ENCODE measurements around the gene DNM3. TPM values are rescaled to one million over a fixed set of nuclear protein-coding genes. Genes with fewer than 3 reads are reported as not detected.
A peak's percentile ranks its signal among the peaks of the same experiment; 100 is the strongest.

DNM3 gene
- total RNA-seq, 4 donors from 2014 or later = 2.7 to 3.3 TPM; not detected in 2

DNA sequence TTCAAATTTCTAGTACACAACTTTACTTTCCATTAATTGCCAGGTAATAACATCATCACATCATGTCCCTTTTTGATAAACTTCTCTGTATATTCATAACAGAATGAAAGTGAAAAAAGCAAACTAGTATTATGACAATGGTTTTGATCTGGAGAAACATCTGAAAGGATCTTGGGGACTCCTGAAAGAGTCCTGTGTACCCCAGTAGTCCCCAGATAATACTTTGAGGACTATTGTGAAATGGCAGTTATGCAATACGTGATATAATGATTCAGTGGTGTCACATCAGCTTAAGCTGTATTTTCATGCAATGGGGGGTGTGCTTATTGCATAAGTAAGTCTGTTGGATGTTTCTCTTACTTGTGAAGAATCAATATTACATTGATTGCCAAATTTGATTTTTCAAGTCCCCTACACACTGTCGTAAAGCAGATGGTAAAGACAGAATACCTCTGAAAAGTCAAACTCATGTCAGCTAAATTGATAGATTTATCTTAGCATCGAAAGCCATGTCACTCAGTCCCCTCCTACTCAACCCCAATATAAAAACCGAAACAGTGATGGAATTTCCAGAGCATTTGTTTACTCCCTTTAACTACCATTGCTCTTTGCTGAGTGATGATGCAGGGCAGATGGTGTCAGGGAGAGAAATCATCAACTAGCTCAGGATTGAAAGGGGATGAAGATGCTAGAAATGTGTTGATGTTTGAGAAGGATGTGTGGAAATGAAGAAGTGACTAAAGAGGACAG is 432.5 kb downstream of the DNM3 start:
- intact Hi-C loops (cut with DNase I; ENCODE audit: low total_unique reads) = no loop called here
- in situ Hi-C loops (cut with MboI; ENCODE audit: low pct_ligation_motif_present in 1 of 4, low pct_unique_long_range_greater_than_20kb in 1 of 4, low sequenced_read_pairs in 3 of 4) = no loop called here
- H3K9me3 ChIP-seq = no peaks in the 10 kb centered on the region
- TF ChIP-seq POLR2AphosphoS5 (IDR thresholded peaks at IDR 0.05) = peak in 1 of 3 donors; percentile 39
- TF ChIP-seq, protein P1, sequence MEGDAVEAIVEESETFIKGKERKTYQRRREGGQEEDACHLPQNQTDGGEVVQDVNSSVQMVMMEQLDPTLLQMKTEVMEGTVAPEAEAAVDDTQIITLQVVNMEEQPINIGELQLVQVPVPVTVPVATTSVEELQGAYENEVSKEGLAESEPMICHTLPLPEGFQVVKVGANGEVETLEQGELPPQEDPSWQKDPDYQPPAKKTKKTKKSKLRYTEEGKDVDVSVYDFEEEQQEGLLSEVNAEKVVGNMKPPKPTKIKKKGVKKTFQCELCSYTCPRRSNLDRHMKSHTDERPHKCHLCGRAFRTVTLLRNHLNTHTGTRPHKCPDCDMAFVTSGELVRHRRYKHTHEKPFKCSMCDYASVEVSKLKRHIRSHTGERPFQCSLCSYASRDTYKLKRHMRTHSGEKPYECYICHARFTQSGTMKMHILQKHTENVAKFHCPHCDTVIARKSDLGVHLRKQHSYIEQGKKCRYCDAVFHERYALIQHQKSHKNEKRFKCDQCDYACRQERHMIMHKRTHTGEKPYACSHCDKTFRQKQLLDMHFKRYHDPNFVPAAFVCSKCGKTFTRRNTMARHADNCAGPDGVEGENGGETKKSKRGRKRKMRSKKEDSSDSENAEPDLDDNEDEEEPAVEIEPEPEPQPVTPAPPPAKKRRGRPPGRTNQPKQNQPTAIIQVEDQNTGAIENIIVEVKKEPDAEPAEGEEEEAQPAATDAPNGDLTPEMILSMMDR (IDR thresholded peaks at IDR 0.05) = no peak
- H3K4me3 ChIP-seq = no peak overlapping the region
- peaks cover 0 to 7% (median 2%) of the 10 kb centered on the region in 4 donors for H3K4me1 ChIP-seq
- DNase-seq = no peak
- H3K36me3 ChIP-seq = no peaks in the 10 kb centered on the region
- WGBS, 2 donors (ENCODE audit: low coverage in 1 of 2) = 62 to 100% methylated on average over 2 to 4 of the region's 4 CpGs
- no peak overlapping the region for H3K27ac ChIP-seq
- H3K27me3 ChIP-seq = no peaks in the 10 kb centered on the region

DNA sequence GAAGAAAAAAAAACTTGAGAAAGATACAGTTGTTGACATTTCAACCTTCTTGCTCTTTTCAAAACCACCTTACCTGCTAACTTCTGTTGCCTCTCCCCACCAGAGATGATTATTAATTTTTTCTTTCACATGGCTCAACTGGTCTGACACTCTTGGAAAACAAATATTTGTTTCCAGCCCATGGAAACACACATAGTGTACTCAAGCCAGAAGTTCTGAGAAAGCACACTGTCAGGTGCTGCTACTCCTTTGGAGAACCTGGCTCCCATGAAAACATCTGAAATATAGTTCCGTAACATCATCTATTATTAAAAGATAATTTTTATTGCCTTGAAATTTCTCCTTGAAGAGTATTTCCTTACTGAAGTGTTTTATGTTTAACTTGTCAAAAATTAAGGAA is 434.2 kb downstream of the DNM3 start:
- Histone ChIP-seq H3K9me3 (no peaks in the 10 kb centered on the region), H3K27me3 (no peaks in the 10 kb centered on the region), H3K27ac (no peak overlapping the region), H3K4me3 (no peak overlapping the region), H3K4me1 (peaks cover 0 to 7% (median 2%) of the 10 kb centered on the region in 4 donors), H3K36me3 (no peaks in the 10 kb centered on the region)
- in situ Hi-C loops (cut with MboI; ENCODE audit: low pct_ligation_motif_present in 1 of 4, low pct_unique_long_range_greater_than_20kb in 1 of 4, low sequenced_read_pairs in 3 of 4) (no loop called here), intact Hi-C loops (cut with DNase I; ENCODE audit: low total_unique reads) (no loop called here)
- TF ChIP-seq POLR2A (IDR thresholded peaks at IDR 0.05) (no peak), POLR2AphosphoS5 (IDR thresholded peaks at IDR 0.05) (no peak), EP300 (IDR thresholded peaks at IDR 0.05; ENCODE audit: low read depth) (no peak)
- TF ChIP-seq, protein P1 (IDR thresholded peaks at IDR 0.05) = no peak
- DNase-seq = no peak
- 97 to 100% methylated on average over 1 of the region's 1 CpG for WGBS, 2 donors (ENCODE audit: low coverage in 1 of 2)

DNA sequence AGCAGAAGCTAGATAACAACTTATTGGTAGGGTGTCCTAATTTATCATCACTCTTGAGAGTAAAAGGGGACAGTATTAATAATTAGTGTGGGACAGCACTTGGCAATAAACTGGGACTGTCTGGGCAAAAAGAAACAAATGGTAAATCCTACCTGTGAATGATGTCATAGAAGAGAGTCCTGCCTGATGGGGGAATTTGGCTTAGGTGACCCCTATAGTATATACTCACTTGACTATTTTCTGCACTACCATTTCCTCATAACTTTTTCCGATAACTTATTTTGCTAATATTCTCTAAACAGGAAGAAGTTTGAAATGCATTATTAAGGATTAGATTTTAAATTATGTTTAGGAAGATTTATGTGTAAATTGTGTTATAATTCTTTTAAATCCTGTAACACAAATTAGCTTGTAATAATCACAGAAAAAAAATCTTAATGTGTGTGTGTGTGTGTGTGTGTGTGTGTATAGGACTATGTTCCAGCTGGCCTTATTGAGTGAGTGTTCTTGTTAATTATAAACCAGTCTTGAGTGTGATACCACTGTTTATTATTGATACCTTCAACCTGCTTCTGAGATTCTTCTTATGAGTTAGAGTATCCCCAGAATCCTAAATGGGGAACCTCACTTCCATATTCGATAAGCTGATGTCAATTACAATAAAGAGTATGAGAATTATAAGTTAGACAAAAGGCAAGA is 435.0 kb downstream of the DNM3 start:
- WGBS, 2 donors (ENCODE audit: low coverage in 1 of 2) = 48 to 100% methylated on average over 1 to 2 of the region's 2 CpGs
- no peak for DNase-seq
- H3K4me1 ChIP-seq = peaks cover 0 to 5% (median under 1%) of the 10 kb centered on the region in 4 donors
- no peak overlapping the region for H3K27ac ChIP-seq
- in situ Hi-C loops (cut with MboI; ENCODE audit: low pct_ligation_motif_present in 1 of 4, low pct_unique_long_range_greater_than_20kb in 1 of 4, low sequenced_read_pairs in 3 of 4) (no loop called here), intact Hi-C loops (cut with DNase I; ENCODE audit: low total_unique reads) (no loop called here)
- H3K36me3 ChIP-seq = no peaks in the 10 kb centered on the region
- H3K4me3 ChIP-seq = no peak overlapping the region
- no peaks in the 10 kb centered on the region for H3K9me3 ChIP-seq
- no peak for TF ChIP-seq EP300 (IDR thresholded peaks at IDR 0.05; ENCODE audit: low read depth)
- no peaks in the 10 kb centered on the region for H3K27me3 ChIP-seq

DNA sequence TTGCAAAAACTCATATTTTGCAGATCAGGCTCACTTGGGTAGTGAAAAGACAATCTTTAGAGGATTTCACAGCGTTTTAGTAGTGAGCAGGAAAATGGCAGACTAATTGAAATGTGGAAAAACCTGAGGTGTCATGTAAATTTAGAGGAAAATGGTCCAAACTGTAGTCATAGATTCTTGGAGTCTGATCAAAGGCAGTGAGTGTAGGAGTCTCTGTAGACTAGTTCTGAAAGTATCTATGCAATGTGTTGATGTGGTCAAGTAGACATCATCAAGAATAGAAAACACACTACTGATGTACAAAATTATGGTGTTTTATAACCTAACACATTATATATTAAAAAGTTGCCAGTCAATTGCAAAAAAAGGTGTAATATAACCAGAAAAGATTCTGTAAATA is 436.0 kb downstream of the DNM3 start:
- no peaks in the 10 kb centered on the region for H3K27me3 ChIP-seq
- no peaks in the 10 kb centered on the region for H3K36me3 ChIP-seq
- intact Hi-C loops (cut with DNase I; ENCODE audit: low total_unique reads) (no loop called here), in situ Hi-C loops (cut with MboI; ENCODE audit: low pct_ligation_motif_present in 1 of 4, low pct_unique_long_range_greater_than_20kb in 1 of 4, low sequenced_read_pairs in 3 of 4) (no loop called here)
- no peak overlapping the region for H3K27ac ChIP-seq
- DNase-seq = no peak
- H3K4me3 ChIP-seq = no peak overlapping the region
- TF ChIP-seq, protein P1 (IDR thresholded peaks at IDR 0.05) = no peak
- TF ChIP-seq POLR2AphosphoS5 (IDR thresholded peaks at IDR 0.05) = no peak
- no peak for TF ChIP-seq EP300 (IDR thresholded peaks at IDR 0.05; ENCODE audit: low read depth)
- TF ChIP-seq POLR2A (IDR thresholded peaks at IDR 0.05) = no peak
- no peaks in the 10 kb centered on the region for H3K9me3 ChIP-seq
- H3K4me1 ChIP-seq = peaks cover 0 to 5% (median 0%) of the 10 kb centered on the region in 4 donors
- 74 to 91% methylated on average over 1 of the region's 1 CpG for WGBS, 2 donors (ENCODE audit: low coverage in 1 of 2)
